DMS53 (cell line): ENCODE data around the gene LHFPL2.
A peak's percentile ranks its signal among the peaks of the same experiment; 100 is the strongest.

Source experiments
- DNase-seq: peaks from one replicate; lab custom pipeline; 2025; lab: John Stamatoyannopoulos, UW

Gene LHFPL2

DNA sequence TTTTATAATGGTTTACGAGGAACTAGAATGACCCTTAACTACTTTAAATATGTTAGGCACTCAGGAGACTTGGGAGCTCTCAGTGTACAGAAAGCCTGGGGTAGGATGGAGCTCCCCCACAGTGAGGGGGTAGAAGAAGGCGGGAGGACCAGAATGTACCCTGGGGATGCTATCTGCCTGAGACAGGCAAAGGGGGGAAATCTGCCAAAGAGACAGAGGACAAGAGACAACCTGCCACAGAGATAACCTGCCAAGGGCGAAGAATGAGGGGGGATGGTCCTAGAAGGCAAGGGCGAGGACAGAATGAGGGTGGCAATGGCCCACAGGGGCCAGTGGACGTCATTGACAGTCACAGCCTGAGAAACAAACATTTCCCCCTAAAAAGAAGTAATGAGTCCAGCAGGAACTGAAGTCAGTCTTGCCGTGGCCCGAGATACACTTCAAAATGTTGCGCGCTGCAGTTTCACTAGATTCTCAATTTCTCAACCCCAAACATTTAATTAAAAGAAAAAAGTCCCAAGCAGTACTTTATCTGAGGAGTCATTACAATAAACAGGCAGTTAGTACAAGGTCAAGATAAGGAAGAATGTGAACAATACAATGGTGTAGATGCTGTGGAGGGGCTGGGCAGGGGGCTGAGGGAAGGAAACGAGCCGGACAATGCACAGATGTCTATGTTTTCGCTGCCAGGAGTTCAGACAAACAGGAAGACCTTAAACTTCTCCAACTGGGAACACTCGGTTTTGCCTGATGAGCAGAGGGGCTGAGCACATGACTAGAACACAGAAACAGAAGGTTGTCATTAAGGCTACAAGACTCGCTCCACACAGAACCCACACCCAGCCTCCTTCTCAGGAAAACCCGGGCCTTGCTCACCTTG is 125.0 kb downstream of the LHFPL2 start:
- DNase-seq, result no peak

DNA sequence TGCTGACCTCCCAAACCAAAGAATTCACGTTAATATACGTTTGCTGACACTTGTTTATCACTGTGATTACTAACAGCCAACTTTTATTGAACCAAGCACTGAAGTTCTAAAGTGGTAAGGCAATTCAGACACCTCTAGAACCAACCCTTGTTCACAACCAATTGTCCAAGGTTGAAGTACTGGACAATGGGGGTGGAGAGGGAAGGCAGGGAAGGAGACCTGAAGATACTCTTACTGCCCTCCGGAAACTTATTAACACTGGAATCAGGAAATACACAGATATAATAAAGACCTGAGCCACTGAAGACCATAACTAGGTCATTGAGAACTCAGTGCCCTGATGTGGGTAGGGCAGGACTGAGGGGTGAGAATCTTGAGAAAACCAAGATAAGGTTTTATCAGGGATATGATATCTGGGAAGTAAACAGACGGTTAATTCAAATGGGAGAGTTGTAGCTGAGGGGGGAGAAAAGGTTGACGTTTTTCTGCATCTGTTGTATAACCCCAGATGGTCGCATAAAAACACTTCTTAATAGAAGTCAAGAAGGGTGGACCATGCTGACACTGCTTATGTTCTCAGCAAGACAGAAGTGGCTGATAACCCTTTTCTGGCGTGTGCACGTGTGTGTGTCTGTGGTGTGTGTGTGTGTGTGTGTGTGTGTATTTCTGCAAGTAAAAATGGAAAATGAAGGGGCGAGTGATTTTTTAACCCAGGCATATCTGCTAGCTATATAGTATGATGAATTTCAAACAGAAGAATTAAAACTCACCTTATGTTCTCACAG is 125.9 kb downstream of the LHFPL2 start:
- no peak for DNase-seq

DNA sequence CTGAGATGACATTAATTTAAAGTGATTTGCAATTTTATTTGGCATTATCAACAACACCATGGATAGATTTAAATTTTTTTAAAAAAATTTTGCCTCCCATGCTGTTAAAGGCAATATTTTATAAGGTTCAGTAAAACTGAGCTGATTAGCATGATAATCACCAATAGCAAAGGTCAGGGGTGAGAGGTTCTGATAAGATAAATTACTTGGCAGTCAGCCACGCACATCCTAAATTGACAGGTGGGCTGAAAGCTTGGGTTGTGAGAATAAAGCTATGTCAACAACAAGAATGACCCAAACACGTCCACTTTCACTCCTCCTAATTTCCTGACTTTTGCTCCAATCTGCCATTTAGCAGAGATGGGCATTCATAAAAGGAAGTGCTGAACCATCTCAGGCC is 127.1 kb downstream of the LHFPL2 start:
- DNase-seq, result no peak

DNA sequence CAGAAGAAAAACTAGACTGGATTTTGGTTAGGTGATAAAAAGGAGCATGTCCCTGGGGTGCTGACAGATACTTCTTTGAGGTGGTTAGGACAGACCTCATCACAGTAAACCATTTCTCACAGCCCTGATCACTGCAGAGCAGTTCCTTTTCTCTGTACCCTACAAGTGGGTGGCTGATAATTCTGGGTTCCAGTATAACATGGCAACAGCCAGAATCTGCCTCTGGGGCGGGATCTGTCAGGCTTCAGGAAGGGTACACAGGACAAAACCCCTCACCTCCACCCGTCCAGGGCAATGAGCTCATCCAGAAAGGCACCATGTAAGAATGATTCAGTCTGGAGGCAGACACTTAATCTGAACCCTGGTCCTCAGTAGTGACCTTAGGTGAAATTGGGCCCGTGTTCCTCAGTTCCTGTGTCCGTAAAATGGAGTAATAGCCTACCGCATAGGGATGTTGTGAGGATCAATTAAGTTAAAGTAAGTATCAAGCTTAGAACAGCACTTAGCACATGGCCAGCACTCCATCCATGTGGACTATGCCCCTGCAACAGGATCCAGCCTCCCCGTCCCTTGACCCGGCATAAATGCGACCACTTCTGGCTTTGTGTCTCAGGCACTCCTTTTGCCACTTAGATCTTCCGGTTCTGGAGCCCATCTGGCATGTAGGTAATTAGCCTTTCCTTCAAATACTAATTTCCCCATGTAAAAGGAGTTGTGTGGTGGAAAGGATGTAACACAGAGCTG is 129.2 kb downstream of the LHFPL2 start:
- DNase-seq, result no peak

DNA sequence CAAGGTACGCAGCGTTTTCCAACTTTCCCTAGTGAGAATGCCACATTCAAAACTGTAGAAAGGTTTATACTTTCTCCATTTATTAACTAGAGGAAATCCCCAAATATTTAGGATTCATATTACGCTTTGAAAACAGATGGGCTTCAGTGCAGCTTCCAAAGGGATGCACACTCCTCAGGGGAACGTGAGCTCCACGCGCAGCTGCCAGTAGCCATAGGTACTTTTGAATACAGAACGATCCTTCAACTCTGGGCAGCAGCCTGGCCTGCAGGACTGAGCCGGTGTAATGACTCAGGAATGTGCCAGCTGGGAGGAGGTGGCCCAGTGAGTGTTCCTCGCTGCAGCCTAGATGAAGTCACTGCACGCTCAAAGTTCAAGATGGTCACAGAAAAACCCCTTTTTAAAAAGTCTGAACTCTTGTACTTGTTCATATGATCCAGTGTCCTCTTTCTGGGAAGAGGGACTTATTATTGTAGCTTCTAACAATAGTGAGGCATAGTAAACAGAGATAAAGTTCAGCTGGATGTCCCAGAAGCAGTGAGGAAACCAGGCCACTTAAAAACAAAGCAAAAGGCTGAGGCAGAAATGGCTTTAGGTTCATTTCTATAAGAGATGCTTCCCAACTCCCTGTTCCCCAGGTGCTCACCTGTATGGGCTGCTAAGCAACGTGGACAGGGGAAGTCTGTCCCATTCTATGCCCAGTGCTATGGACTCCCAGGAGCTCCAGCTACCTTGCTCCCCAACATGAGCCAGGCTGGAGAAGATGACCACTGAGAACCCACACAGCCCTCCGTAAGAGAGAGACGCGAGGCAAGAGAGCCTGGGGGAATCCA is 130.0 kb downstream of the LHFPL2 start:
- peak; percentile 72 for DNase-seq

DNA sequence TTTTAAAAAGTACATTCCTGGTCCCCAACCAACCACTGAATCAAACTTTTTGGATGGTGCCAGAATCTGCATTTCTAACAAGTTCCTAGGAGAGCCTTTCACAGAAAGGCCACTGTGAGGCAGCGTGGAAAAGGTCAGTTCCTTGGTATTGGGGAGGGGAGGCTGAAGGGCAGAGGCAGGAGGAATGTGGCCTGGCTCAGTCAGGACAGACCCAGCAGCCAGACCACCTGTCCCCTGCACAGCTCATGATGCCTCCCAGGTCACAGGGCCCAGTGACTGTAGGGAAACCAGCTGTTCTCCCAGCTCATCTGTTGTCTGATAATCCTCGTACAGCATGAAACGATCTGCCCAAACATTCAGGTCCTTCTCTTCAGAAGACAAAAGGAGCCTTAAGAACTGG is 132.9 kb downstream of the LHFPL2 start:
- no peak for DNase-seq

DNA sequence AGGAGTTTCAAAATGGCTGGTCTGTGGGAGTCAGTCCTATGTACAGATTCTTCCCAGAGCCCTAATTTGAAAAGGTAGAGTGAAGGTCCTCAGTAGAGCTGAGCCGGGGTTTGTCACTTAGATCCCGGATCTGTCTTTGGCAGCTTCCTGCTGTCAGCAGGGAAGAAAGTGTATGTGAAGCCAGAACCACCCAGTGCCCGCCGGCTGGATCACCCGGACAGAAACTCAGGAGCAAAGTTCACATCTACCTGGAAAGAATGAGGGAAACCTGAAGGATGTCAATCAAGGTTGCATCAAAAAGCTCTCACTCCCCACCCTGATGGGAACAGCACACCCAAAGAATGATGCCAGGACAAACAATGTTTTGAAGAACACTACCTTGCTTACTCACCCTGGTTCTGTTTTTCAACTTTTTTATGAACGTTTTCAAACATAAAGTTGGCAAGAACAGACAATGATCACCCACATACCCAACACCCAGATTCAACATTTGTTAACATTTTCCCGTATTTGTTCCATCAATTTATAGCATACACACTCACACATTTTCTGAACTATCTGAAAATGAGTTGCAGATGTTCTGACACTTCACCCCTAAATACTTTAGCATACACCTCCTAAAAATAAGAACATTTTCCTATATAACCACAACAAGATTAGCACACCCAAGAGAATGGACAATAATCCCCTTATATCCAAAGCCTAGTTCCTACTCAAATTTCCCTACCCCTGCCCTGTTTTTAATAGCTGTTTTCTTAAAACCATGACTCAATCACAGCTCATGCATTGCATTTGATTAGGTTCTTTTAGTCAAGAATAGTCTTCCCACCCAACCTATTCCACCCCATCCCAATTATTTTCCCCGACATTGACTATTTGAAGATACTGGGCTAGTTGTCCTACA is 133.9 kb downstream of the LHFPL2 start:
- DNase-seq, result no peak

DNA sequence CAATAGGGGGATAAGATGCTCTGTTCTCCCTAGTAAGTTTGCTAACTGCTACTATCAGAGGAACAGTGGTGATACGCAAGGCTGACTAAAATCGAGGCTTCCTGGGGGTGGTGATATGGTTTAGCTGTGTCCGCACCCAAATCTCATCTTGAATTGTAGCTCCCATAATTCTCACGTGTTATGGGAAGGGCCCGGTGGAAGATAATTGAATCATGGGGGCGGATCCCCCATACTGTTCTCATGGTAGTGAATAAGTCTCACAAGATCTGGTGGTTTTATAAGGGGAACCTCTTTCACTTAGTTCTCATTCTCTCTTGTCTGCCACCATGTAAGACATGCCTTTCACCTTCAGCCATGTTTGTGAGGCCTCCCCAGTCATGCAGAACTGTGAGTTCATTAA is 135.1 kb downstream of the LHFPL2 start:
- no peak for DNase-seq

DNA sequence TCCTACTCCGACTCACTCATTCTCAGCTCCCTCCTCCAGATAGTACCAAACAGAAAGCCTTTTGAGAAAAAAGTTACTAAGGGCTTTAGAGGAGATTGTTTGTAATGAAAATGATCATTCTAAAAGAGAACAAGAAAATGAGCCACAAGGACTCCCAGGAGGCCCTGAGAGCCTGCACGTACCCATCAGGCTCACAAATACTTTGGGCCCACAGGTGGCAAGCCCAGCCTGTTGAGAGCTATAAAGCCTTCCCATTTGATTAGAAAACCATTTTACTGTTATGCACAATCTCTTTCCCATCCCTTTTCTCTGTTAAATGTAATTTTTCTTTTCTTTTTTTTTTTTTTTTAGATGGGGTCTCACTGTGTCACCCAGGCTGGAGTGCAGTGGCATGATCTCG is 136.1 kb downstream of the LHFPL2 start:
- no peak for DNase-seq

DNA sequence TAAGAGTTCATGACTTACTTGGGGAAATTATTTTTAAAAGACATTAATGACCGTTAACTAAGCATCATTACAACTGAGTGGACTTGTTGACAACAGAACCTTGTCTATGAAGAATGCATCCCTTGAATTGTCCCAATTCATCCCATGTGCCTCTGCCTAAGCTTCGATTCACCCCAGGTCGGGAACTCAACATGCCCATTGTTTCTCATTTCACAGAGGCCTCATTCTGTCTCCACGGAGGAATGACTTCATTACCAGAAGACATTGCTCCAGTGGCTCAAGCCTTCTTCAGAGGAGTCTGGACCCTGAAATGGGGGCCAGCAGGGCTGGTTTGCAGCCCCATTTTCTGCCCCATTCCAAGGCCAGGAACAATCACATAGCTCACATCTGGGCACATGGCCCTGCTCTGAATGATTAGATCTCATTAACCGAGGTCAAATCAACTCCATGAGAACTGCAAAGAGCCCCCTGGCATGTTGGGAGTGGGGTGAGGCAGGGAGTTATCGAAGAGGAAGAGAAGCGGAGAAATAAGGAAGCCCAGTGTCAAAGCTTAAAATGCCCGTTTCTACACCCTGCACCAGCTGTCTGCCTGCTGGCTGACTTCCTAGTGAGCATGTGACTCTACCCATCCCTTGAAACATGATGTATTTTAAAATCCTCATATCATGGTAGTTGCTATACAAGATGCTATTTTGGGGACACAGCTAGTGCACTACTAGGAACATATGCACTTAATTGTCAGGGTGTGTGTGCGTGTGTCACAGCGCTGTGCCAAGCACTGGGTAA is 137.3 kb downstream of the LHFPL2 start:
- no peak for DNase-seq

DNA sequence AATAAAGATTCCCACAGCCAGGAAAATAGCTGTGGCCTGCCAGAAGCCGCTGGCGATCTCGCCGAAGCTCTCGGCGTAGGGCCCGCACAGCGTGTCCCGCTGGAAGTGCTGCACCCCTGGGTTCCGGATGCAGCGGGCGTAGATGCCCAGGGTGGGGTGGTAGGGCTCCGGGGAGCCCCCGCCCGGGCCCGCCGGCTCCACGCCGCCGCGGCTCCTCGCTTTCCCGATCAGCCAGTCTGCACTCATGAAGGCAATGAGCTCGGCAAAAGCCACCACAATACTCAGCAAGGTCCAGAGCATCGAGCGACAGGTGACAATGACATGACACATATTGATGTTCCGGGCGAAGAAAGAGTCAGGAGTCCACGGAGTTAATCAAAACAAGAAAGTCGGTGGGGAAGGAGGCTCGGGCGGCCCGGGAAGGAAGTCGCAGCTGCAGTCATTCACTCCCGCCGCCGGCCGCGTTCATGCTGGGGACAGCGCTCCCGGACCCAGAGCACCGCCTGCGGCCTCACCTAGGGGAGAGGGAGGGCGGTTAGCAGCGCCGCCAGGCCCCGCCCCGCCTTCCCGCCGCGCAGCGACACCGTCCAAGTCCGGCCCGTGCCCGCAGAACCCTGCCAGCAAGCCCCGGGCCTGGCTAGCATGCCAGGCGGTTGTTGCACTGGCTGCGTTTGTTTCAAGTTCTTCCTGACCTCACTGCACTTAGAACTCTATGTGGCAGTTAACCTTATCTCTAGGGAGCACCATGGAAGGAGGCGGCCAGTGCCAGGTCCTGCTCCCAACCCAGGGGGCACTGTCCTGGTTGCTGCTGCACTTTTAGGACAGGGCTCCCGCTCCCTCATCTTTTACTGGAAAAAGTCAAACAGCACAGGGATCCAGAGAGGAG is 138.4 kb downstream of the LHFPL2 start:
- DNase-seq, result peak; percentile 87

DNA sequence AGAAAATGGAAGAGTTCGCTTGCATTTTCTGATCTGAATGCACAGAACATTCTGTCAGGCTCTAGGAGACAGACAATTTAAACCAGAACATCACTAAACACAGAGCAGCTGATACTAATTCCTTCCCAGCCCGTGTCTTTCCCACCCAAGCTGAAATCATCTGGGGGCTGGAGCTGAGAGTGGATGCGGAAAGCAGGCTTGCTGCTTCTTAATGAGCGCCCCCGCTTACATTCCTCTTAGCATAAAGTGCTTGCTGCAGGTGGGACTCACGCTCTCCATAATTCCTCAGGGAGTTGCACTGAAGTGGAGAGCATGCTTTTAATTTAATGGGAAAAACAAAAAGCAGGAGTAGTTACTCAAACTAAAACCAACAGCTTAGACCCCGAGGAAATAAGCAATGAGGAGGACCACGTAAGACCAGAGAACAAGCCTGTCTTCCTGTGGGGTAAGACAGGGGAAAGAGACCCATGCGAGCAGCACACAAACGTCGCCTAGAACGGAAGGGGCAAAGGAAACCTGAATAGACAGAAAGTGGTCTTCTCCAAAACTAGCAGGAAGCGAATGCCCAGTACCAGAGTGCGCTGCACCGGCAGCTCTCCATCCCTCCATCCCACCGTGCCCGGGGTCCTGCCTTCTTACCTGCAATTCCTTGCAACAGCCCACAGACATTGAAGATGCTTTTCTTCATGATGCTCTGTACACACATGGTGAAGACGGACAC is 139.3 kb downstream of the LHFPL2 start:
- DNase-seq, result no peak

DNA sequence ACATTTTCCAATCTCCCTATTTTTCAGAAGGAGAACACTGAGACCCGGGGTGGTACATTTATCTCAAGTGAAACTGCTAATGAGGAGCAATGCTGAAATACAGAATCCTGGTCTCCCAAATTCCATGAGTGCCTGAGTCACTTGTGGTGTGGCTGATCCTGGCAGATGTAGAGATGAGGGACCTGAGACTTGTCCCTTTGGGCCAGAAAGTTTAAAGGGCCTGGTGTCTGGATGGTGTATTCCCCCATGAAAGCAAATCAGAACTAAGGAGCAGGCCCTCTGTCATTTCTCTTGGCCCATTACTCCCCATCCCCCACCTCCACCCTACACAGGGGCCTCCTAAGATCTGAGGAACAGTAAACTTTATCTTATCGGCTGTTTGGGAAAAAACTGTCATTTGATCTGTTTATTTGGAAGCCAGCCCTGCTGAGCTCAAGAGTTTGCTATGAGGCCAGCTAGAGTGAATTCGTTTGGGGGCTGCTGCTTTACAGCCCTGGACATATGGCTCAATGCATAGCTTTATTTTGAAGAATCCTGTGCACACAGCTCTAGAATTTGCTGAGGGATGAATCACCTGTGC is 140.3 kb downstream of the LHFPL2 start:
- DNase-seq, result peak; percentile 14

DNA sequence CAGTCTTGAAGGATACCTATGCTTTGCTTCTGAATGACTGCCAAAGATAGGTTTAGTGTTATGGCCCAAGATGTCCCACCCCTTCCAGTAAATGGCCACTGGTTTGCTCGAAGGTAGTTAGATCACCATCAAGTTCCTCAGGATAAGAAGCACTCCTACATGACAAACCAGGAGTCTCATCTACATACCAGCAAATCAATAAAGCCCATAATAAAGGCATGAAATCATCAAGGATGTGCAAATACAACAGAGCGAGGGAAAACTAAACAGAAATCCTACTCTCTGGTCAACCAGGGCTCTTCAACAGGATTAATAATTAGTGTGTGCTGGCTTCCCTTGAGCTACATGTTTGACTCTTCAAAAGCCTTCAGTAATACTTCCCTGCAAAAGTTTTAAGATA is 141.0 kb downstream of the LHFPL2 start:
- peak; percentile 42 for DNase-seq

DNA sequence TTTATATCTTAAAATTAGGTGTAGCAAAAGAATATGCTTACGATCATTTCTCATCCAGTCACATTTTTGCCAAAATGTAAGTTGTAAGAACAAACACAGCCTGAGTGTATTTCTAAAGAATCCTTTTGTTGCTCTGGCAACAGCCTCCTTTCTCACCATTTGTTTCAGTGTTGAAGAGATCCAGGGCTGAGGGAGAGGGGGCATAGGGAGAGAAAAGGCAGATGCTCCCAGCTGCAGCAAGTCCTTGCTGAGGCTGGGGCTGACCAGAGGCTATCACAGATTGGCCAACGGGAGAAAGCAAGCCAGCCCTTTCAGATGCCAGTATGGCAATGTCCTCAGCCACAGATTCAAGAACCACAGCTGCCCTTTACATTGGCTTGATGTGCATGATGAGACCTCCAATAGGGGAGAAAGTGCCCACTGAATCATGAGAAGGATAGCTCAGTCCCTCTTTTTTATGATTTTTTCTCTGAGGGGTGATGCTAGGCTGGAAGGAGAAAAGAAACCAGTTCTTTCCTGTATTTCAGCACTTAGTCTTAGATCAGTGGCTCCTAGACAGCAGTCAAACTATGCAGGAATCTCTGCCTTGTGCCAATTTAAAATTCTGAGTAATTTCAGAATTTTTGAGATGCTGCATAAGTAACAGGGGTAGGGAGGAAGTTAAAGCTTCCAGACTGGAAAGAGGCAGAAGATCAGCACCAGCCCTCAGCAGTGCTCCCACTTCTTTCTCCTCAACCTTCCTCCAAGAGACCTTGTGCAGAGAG is 142.1 kb downstream of the LHFPL2 start:
- no peak for DNase-seq

DNA sequence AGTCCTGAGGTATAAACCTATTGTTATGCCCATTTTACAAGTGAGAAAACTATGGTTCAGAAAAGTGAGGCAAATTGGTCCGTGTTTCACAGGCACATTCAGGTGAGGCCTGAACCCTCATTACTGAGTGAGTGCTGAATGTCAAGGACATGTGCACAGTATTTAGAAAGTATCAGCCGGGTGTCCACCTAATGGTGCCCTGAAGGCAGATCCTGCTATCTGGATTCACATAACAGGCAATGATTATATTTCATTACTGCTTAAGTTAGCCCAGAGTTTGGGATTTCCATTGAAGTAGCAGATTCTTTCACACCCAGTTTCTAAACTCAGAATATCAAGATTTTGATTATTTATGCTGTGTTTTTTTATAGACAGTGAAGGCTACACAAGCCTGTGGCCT is 142.7 kb downstream of the LHFPL2 start:
- DNase-seq, result no peak
